SHP77 treated with DMSO at 0.1 percent for 48 hours (cell line): Measurements from ENCODE around the gene KRTAP4-4.
"Not testable (repeated sequence)": the region's sequence is repeated elsewhere in the genome, so short reads cannot be mapped to it uniquely, and the experiment has no call there.

ENCODE experiments used
- DNase-seq: peaks from one replicate; lab custom pipeline; 2025; lab: John Stamatoyannopoulos, UW

Gene KRTAP4-4

DNA sequence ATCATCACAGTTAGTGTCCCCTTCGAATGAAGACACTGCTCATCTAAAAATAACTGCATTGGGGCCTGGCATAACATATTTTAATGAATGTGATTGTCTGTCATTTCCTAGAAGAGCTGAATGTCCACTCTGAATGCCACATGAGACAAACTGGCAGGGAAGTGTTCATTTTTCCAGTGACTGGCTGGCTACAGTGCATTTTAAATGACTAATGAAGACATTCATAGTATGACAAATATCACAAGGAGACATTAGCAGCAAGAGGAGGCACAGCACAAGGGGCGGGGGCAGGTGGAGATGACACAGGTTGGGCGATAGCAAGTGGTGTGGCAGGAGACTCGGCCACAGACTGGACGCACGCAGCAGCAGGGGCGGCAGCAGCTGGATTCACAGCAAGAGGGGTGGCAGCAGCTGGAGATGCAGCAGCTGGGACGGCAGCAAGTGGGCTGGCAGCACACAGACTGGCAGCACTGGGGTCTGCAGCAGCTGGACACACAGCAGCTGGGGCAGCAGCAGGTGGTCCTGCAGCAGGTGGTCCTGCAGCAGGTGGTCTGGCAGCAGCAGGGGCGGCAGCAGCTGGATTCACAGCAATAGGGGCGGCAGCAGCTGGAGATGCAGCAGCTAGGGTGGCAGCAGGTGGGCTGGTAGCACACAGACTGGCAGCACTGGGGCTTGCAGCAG lies 11.4 kb downstream of the KRTAP4-4 start:
- DNase-seq = not testable (repeated sequence)

DNA sequence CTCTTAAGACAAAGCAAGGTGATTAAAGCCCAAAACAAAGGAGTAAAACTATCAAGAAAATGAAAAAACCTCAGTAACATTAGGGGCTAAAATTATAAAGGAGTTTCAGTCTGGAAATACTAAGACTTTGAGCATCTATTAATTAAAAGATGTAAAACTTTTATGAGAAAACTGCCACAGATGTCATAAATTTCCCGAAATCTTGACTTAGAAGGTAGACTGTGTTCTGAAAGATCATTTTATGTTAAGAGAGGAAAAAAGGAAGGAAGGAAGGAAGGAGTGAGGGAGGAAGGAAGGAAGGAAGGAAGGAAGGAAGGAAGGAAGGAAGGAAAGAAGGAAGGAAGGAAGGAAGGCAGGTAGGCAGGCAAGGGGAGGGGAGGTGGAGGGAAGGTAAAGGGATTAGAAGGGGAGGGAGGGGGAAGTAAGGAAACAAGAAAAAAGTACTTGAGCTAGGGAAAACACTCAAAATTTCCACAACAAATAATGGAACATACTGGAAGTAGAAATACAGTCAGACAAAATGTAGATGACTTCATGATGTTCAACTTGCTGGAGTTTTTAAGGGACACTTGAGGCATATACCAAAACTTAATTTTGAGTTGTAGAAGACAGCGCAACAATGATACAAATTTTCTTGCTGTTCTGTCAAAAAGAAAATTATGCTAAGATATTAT lies 12.9 kb downstream of the KRTAP4-4 start:
- DNase-seq = no peak

DNA sequence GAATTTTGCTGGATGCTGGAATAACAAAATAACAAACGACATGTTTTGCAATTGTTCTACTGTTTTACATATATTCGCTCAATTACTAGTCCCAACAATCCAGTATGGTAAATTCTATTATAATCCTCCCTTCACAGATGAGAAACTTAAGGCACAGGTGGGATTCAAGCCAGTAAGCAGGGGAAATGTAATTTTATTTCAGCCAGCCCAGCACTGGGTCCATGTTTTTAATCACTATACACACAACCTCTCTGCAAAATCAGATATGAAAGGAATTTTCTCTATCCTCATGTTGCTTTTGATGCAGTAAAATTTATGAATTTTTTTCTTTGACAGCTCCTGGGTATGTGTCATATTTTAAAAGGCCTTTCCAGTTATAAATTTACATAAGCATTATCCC lies 15.3 kb downstream of the KRTAP4-4 start:
- DNase-seq = no peak

DNA sequence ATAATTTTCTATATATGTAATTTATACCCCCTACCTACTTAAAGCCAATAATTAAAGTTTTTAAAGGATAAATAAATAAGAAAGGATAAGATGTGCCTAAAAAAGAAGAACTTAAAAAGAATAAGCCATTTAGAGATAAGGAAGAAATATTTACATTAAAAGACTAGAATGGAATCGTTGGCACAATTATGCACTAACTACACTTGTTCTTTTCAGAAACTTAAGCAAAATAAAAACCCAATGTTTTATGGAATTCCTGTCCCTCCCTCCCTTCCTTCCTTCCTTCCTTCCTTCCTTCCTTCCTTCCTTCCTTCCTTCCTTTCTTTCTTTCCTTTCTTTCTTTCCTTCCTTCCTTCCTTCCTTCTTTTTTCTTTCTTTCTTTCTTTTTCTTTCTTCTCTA lies 15.7 kb downstream of the KRTAP4-4 start:
- DNase-seq = no peak

DNA sequence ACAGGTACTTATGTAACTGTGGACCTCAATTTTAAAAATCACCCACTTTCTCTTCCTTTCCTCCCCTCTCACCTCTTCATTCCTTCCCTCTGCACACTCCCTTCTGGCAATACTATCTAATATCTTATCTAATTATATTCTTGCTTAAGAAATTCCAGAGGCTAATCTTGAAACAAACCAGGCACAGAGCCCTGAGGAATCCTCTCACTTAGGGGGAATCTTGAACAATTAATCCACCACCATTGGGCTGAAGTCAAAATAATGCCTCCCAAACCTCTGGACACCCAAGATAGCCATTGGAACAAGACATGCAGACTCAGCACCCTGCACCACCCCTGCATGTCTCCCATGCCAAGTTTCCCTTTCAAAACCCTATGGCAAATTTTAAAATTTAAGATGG lies 19.2 kb downstream of the KRTAP4-4 start:
- no peak for DNase-seq

DNA sequence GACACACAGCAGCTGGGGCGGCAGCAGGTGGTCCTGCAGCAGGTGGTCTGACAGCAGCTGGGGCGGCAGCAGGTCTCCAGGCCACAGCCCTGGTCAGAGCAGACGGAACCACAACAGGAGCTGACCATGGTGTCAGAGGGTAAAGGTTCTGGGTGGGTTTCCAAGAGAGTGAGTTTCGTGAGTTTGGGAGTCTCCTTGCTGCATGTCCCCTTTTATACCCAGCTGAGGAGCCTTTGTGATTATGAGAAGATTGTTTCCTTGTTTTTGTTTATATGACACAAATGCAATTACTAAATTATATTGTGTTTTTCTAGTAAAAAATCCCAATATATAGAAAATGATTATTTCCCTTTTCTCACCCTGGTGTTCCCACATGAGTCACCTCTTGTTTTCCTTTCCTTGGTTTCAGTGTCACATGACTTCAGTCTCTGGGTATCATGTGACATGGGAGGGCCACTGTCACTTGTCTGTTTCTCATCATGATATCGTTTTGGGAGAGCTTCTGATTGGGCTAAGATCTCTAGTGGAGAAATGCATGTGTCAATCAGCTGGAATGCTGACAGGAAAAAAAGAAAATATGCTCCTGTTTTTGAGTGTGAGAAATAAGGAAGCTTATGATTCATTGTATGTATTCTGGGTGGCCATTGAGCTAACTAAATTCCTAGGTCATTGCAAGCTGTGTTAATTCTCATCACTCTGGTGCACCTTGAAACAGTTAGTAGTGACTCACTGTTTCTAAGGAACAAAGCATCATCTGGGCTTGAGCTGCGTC lies 20.0 kb downstream of the KRTAP4-4 start, which contains the start of gene KRTAP4-6:
Gene KRTAP4-6, minus strand, starts transcription at position 185 of the 772 bp plus-strand sequence. Its CDS starts 57 bp downstream, at position 128.
- DNase-seq = no peak

DNA sequence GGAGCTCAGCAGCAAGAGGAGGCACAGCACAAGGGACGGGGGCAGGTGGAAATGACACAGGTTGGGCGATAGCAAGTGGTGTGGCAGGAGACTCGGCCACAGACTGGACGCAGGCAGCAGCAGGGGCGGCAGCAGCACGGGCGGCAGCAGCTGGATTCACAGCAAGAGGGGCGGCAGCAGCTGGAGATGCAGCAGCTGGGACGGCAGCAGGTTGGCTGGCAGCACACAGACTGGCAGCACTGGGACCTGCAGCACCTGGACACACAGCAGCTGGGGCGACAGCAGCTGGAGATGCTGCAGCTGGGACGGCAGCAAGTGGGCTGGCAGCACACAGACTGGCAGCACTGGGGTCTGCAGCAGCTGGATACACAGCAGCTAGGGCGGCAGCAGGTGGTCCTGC lies 20.7 kb downstream of the KRTAP4-4 start:
- DNase-seq = not testable (repeated sequence)

DNA sequence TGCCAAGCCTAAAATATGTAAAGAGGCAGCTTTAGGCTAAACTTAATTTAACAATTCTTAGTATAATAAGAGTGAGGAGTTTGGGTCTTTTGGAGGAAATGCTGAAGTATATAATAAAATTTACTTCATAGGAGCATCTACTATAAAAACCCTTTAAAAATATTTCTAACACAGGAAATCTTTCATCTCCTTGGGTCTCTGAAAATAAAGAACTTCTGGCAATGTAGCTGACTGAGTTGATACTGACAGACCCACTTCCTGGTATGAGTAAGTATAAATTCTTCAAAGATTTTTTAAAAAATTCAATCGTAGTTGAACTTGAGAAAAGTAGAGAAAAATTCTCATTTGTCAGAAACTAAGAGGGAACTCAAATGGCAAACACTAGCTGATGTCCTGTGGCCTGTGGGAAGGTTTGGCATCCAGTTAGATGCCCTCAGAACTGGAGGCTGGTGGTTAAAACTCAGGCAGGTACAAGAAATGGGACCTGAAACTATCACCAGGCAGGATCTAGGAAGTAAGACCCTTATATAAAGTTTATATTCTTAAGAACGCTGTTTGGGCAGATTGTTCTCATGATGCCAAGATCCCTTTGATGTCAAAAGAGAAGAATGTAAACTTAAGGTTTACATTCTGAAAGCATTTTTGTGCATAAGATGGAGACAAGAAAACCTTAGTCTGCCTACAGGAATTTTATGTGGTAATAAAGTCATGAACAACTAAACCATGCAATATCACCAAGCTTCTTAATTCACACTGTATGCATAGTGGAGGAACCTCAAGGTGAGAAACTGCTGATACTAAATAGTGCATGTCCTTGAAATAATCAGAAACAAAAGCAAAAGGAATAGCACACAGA lies 26.4 kb downstream of the KRTAP4-4 start:
- no peak for DNase-seq

DNA sequence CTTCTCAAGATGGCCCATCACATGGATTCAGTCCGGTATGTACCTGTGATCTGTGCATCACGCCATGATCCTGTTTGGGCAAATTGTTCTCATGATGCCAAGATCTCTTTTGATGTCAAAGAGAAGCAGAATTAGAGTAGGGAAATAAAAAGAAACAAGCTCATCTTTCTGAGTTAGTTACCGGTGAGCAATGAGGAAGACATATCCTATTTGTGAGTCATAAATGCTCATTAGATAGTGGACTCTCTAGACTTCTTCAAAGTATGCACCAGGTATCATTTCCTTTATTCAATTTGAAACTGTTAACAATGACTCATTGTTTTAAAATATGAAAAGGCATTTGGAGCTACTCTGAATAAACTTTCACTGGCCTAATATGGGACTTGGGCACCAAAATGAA lies 28.6 kb downstream of the KRTAP4-4 start:
- DNase-seq = no peak

DNA sequence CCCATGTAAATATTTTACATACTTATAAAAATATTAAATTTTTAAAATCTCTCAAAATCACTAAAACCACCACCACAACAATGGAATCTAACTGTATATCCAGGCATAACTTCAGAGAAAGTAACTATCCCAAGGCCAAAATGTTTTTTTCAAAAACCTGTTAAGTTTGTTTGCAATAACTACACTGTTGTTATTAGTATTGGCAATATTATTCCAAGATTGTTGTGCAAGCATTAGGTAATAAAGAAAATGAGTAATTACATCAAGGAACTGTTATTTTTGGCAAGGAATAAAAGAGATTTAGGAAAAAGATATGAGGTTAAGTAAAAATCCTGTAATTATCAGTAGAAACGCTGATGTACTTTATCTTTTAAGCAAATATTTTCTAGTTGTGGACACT lies 33.2 kb downstream of the KRTAP4-4 start:
- DNase-seq = no peak

DNA sequence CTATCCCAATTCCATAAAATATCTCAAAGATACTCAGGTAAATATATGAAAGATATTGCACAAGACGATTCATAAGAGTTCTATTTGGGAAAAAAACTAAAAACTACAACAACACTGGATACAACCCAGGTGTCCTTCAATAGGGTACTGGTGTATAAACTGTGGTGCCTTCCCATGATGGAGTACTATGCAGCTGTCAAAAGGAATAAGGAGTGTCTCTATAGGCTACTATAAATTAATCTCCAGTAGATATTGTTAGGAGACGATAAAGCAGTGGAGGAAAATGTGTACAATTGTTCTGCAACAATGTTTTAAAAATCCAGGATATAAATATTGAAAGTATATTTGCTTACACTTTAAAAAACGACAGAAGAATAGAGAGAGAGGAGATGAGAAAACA lies 34.1 kb downstream of the KRTAP4-4 start:
- DNase-seq = no peak

DNA sequence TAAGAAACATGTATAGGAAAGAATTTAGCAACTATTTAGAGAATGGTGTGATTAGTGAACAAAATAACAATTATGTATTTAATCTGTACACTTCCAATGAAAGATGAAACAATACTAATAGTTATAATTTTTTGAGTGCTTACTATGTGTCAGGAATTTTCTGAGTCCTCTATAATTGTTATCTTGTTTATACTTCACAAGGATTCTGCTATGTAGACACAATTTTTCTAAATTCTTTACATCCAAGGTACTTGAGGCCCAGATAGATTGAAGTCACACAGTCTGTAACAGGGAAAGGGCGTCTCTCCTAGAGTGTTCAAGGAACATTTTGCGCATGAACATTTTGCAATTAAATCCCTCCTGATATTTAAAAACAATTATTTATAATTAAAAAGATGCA lies 35.5 kb downstream of the KRTAP4-4 start:
- DNase-seq = no peak

DNA sequence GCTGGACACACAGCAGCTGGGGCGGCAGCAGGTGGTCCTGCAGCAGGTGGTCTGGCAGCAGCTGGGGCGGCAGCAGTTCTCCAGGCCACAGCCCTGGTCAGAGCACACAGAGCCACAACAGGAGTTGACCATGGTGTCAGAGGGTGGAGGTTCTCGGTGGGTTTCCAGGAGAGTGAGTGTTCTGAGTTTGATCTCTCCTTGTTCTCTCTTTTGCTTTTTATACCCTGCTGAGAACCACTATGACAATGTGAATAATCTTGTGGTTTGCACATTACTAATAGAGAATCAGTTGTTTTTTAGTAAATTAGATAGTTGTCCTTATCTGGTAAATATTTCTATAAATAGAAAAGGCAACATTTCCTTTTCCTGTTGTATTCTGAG lies 36.6 kb downstream of the KRTAP4-4 start, which contains the start of gene KRTAP4-12:
Gene KRTAP4-12, minus strand, starts transcription at position 192 of the 381 bp plus-strand sequence. Its CDS starts 60 bp downstream, at position 132.
- DNase-seq = not testable (repeated sequence)

DNA sequence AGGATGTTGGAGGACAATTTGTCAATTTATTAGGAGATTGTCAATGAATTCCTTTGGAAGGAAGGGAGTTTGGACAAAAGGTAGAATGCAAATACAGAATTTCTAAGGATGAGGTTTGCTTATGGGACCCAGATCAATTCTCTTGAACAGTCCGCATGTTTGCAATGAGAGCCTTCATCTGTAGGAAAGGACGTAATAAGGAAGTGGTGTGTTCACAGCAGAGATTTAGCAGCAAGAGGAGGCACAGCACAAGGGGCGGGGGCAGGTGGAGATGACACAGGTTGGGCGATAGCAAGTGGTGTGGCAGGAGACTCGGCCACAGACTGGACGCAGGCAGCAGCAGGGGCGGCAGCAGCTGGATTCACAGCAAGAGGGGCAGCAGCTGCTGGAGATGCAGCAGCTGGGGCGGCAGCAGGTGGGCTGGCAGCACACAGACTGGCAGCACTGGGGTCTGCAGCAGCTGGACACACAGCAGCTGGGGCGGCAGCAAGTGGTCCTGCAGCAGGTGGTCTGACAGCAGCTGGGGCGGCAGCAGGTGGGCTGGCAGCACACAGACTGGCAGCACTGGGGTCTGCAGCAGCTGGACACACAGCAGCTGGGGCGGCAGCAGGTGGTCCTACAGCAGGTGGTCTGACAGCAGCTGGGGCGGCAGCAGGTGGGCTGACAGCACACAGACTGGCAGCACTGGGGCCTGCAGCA lies 37.1 kb downstream of the KRTAP4-4 start:
- DNase-seq = not testable (repeated sequence)

DNA sequence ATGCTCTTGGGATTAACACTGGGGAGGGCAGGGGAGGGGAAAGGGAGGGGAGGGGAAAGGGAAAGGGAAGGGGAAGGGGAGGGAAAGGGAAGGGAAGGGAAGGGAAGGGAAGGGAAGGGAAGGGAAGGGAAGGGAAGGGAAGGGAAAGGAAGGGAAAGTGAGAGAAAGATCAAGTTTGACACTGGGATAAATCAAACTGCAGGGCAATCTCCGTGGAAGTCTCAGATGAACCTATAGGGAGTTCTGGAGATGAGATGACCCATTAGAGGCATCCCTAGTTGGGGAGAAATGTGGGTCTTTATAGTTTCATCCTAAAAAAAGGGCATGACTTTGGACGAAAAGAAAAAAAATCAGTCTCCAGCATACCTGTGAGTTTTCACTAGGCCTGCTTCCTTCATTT lies 38.8 kb downstream of the KRTAP4-4 start:
- DNase-seq = no peak

DNA sequence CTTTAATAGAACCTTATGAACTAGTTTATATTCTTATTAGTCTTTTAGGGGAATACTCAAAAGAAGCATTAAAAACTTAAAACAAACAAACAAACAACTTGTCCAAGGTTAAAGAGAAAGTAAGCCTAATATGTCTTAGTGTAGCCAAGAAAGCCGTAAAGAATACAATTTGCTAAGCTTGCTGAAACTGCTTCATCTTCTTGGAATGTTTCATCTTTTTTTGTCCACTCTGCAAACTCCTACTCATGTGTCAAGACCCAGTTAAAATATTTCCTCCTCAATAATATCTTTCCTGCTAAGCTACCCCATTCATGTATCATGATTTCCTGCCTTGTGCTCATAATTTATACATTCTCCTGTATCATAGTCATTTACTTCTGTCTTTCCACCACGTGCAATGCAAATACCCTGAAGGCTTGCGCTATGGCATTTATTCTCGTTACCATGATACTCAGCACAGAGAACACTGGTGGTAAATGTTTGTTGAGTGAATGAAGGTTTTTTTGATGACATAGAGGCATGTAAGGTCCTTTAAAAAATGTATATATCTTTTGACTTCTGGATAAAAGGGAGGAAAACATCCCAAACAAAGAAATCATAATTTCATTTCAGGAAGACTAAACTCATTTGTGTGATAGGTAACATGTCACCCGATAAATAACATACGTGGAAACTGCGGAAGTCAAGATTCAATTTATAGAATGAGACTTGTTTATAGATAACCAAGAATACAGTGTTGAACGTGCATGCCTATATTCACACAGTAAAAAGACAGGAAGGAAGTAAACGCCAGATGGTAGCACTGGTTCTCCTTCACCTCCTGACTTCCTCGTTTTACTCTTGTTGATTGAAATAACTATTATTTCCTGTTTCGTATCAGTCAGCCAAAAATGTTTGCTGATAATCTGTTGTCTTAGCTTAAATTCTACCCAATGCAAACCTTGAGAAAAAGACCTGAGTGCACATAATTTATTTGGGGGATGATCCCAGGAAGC lies 40.6 kb downstream of the KRTAP4-4 start:
- not testable (repeated sequence) for DNase-seq

DNA sequence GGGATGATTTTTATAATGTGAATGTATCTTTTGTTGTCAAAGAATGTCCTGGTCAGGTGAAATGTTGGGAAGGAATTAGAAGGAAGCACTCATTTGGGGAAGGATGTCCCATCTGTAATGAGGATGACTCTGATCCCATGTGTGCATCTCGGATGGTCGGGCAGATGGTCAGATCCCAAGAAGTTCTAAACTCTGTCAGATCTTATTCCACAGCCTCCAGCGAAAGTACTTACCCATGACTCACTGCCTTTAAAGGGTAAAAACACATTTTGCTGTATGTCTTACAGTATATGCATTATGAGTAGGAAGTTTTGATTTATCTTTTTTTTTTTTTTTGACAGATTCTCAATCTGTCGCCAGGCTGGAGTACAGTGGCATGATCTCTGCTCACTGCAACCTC lies 41.8 kb downstream of the KRTAP4-4 start:
- DNase-seq = no peak

DNA sequence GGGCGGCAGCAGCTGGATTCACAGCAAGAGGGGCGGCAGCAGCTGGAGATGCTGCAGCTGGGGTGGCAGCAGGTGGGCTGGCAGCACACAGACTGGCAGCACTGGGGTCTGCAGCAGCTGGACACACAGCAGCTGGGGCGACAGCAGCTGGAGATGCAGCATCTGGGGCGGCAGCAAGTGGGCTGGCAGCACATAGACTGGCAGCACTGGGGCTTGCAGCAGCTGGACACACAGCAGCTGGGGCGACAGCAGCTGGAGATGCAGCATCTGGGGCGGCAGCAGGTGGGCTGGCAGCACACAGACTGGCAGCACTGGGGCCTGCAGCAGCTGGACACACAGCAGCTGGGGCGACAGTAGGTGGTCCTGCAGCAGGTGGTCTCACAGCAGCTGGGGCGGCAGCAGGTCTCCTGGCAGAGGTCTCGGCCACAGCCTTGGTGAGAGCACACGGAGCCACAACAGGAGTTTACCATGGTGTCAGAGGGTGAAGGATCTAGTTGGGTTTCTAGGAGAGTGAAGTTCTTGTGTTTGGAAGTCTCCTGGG lies 42.6 kb downstream of the KRTAP4-4 start, which contains the start of gene KRTAP4-11:
Gene KRTAP4-11, minus strand, starts transcription at position 528 of the 541 bp plus-strand sequence. Its CDS starts 58 bp downstream, at position 470.
- DNase-seq = not testable (repeated sequence)

DNA sequence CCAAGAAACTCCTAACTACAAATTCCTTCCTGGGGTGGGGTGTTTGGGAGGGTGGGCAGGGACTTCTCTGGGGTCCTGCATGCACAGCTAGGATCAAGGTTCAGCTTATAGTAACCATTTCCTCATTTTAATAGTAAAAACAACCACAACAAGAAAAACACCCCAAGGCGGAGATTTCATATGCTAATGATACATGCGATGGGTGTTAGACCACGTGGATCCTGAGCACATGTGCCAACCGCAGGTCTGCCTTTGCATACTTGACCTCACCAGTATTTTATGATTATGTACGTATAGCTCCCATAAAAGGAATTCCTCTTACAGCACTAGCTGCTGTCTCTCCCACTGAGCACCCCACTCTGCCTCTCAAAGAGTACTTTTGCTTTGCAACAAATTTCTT lies 44.3 kb downstream of the KRTAP4-4 start:
- no peak for DNase-seq
